Mammary epithelial cell (primary cell): ENCODE results near the gene CAPN6.

ENCODE experiments used
- EZH2 ChIP-seq: IDR thresholded peaks from 2 replicates; pipeline ENCODE4 v1.6.1; 2012; ENCODE audit warnings: low read length, inconsistent platforms, borderline replicate concordance
- TF ChIP-seq, protein P1 (sequence below), 2 donors: IDR thresholded peaks in 1 of 2; conservative IDR thresholded peaks in 1 of 2; 2 replicates each; pipeline ENCODE4 v1.5.1; 2011 to 2012; ENCODE audit warnings: inconsistent platforms in 2 of 2, low read length in 2 of 2, mild to moderate bottlenecking in 2 of 2, control low read depth in 1 of 2, low read depth in 1 of 2; ENCODE audit not compliant: insufficient read depth in 1 of 2; ENCODE audit errors: extremely low read depth in 1 of 2

DNA sequence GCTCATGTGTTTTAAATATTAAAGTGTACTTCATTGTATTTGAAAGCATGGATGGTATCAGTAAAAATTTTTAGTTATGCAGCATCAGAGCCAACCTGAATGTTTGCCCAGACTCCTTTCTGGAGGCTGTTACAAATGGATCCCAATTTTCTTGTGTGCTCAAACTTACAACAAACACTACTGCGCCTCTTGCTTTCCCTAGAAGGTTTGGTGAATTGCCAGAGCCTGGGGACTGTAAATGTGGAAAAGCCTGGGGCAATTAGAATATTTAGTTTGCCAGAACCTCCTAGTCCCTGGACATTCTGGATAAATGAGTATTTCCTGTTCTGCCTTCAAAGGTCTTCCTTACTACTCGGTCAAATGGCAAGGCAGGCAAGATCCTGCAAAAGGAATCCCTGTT, 4.8 kb downstream of the CAPN6 start:
- TF ChIP-seq, protein P1, sequence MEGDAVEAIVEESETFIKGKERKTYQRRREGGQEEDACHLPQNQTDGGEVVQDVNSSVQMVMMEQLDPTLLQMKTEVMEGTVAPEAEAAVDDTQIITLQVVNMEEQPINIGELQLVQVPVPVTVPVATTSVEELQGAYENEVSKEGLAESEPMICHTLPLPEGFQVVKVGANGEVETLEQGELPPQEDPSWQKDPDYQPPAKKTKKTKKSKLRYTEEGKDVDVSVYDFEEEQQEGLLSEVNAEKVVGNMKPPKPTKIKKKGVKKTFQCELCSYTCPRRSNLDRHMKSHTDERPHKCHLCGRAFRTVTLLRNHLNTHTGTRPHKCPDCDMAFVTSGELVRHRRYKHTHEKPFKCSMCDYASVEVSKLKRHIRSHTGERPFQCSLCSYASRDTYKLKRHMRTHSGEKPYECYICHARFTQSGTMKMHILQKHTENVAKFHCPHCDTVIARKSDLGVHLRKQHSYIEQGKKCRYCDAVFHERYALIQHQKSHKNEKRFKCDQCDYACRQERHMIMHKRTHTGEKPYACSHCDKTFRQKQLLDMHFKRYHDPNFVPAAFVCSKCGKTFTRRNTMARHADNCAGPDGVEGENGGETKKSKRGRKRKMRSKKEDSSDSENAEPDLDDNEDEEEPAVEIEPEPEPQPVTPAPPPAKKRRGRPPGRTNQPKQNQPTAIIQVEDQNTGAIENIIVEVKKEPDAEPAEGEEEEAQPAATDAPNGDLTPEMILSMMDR (conservative IDR thresholded peaks at IDR 0.05 in 1 of 2, IDR thresholded peaks at IDR 0.05 in 1 of 2; ENCODE audit: extremely low read depth in 1 of 2, insufficient read depth in 1 of 2, low read depth in 1 of 2, low read length in 2 of 2) = no peak
- no peak for TF ChIP-seq EZH2
